Mesenchymal stem cell (in vitro differentiated cells and primary cell): ENCODE measurements around the gene HSPBP1.

Experiments
- DNase-seq: peaks from one replicate; pipeline ENCODE4 v3.0.0-alpha.2; 2013
- H2AFZ ChIP-seq: one replicate; pipeline ENCODE4 v1.6.1; 2013; ENCODE audit warnings: low read depth, mild to moderate bottlenecking, control low read depth, inconsistent platforms, low read length, moderate library complexity
- H2AK5ac ChIP-seq: 2 replicates; pipeline ENCODE4 v1.6.1; 2013; ENCODE audit warnings: low read length, moderate library complexity, mild to moderate bottlenecking, inconsistent platforms; ENCODE audit not compliant: severe bottlenecking
- H2BK120ac ChIP-seq: one replicate; pipeline ENCODE4 v1.6.1; 2013; ENCODE audit warnings: low read depth, mild to moderate bottlenecking, inconsistent platforms, low read length, moderate library complexity
- H2BK12ac ChIP-seq, 2 experiments: one replicate each; pipeline ENCODE4 v1.6.1; 2013; ENCODE audit warnings: inconsistent platforms in 2 of 2, low read length in 2 of 2, mild to moderate bottlenecking in 2 of 2, moderate library complexity in 2 of 2, control low read depth in 1 of 2
- H2BK15ac ChIP-seq: one replicate; pipeline ENCODE4 v1.6.1; 2013; ENCODE audit warnings: mild to moderate bottlenecking, low read depth, inconsistent platforms; ENCODE audit not compliant: poor library complexity, severe bottlenecking
- H2BK5ac ChIP-seq: 2 replicates; pipeline ENCODE4 v1.6.1; 2013; ENCODE audit warnings: low read depth, mild to moderate bottlenecking, low read length, control low read depth, inconsistent platforms; ENCODE audit not compliant: poor library complexity, severe bottlenecking
- H3K14ac ChIP-seq, 2 experiments: one replicate each; pipeline ENCODE4 v1.6.1; 2013; ENCODE audit warnings: inconsistent platforms in 2 of 2, low read length in 2 of 2, control low read depth in 1 of 2, mild to moderate bottlenecking in 1 of 2, moderate library complexity in 1 of 2
- H3K18ac ChIP-seq, 2 experiments: one replicate each; pipeline ENCODE4 v1.6.1; 2013; ENCODE audit warnings: inconsistent platforms in 2 of 2, low read length in 2 of 2, control low read depth in 1 of 2, low read depth in 1 of 2, mild to moderate bottlenecking in 1 of 2
- H3K23ac ChIP-seq, 2 experiments: one replicate each; pipeline ENCODE4 v1.6.1; 2013; ENCODE audit warnings: inconsistent platforms in 2 of 2, low read length in 2 of 2, mild to moderate bottlenecking in 2 of 2, moderate library complexity in 2 of 2, control low read depth in 1 of 2
- H3K27ac ChIP-seq: 2 replicates; pipeline ENCODE4 v1.5.1; 2013; ENCODE audit warnings: mild to moderate bottlenecking, moderate library complexity, low read length, control low read depth, inconsistent platforms; ENCODE audit not compliant: poor library complexity, severe bottlenecking
- H3K27me3 ChIP-seq, 2 experiments: 2 replicates each; pipeline versions ENCODE4 v1.6.1 to v1.7.0; 2013; ENCODE audit warnings: low read length in 2 of 2, mild to moderate bottlenecking in 2 of 2, moderate library complexity in 2 of 2, control low read depth in 1 of 2, inconsistent platforms in 1 of 2; ENCODE audit not compliant: control insufficient read depth in 1 of 2, insufficient read depth in 1 of 2
- H3K36me3 ChIP-seq, 2 experiments: 2 replicates each; pipeline versions ENCODE4 v1.6.1 to v1.7.0; 2013; ENCODE audit warnings: low read length in 2 of 2, control low read depth in 1 of 2, inconsistent platforms in 1 of 2, low read depth in 1 of 2, mild to moderate bottlenecking in 1 of 2; ENCODE audit not compliant: insufficient read depth in 2 of 2, control insufficient read depth in 1 of 2
- H3K4ac ChIP-seq, 2 experiments: one replicate each; pipeline ENCODE4 v1.6.1; 2013; ENCODE audit warnings: inconsistent platforms in 2 of 2, low read length in 2 of 2, mild to moderate bottlenecking in 2 of 2, moderate library complexity in 2 of 2, control low read depth in 1 of 2, low read depth in 1 of 2
- H3K4me1 ChIP-seq: 2 replicates; pipeline ENCODE4 v1.6.1; 2013; ENCODE audit warnings: low read depth, low read length, control low read depth; ENCODE audit not compliant: control insufficient read depth, insufficient read depth
- H3K4me2 ChIP-seq: 2 replicates; pipeline ENCODE4 v1.6.1; 2013; ENCODE audit warnings: low read length, mild to moderate bottlenecking, inconsistent platforms; ENCODE audit not compliant: poor library complexity, severe bottlenecking
- H3K4me3 ChIP-seq, 2 experiments: 2 replicates each; pipeline versions ENCODE4 v1.5.1 to v1.7.0; 2013; ENCODE audit warnings: low read length in 2 of 2, mild to moderate bottlenecking in 2 of 2, control low read depth in 1 of 2, low read depth in 1 of 2; ENCODE audit not compliant: insufficient read depth in 1 of 2
- H3K79me1 ChIP-seq: replicated peaks from 2 replicates; pipeline ENCODE4 v1.6.1; 2013; ENCODE audit warnings: mild to moderate bottlenecking, control low read depth, low read length, inconsistent platforms; ENCODE audit not compliant: poor library complexity, severe bottlenecking
- H3K9ac ChIP-seq: 2 replicates; pipeline ENCODE4 v1.7.0; 2013; ENCODE audit warnings: mild to moderate bottlenecking, low read length, moderate library complexity
- H3K9me3 ChIP-seq: 2 replicates; pipeline ENCODE4 v1.7.0; 2013; ENCODE audit warnings: mild to moderate bottlenecking, low read length; ENCODE audit not compliant: control insufficient read depth
- H4K8ac ChIP-seq: one replicate; pipeline ENCODE4 v1.6.1; 2013; ENCODE audit warnings: inconsistent platforms, mild to moderate bottlenecking, low read length, moderate library complexity
- H4K91ac ChIP-seq: one replicate; pipeline ENCODE4 v1.6.1; 2013; ENCODE audit warnings: mild to moderate bottlenecking, low read length, inconsistent platforms
- WGBS: methylation state at CpG from one replicate; pipeline ENCODE4 v1.1.7; 2013; ENCODE audit warnings: mixed read lengths; 5-methylcytosine and 5-hydroxymethylcytosine counted together

The HSPBP1 gene

DNA sequence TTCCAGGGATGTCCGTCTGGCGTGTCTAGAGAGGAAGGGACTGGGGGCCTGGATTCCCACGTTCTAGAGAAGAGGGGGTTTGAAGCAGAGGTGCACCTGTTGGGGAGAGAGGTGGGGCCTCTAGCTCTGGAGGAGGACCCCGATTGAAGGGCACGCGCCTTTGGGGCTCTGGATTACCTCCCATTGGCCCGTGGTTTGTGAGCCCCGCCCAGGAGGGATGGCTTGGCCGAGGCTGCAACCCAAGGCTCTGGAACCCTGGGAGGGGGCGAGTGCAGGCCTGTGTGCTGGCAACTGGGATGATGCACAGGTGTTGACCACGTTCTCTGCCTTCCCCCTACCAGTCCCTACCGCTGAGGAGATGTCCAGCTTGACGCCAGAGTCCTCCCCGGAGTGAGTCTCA, 25.1 kb upstream of the HSPBP1 start:
- Histone ChIP-seq H2AK5ac (no peak overlapping the region), H3K4me3 (no peak overlapping the region), H3K9ac (no peak overlapping the region), H3K4ac (no peak overlapping the region), H2BK5ac (no peak overlapping the region), H3K18ac (no peak overlapping the region), H3K23ac (no peak overlapping the region), H3K4me1 (peaks cover 11% of the 10 kb centered on the region), H4K8ac (no peak overlapping the region), H3K4me2 (no peak overlapping the region), H2BK120ac (no peak overlapping the region), H2BK12ac (no peak overlapping the region), H4K91ac (no peak overlapping the region), H2BK15ac (no peak overlapping the region), H3K36me3 (peaks cover 46 to 63% of the 10 kb centered on the region in 2 experiments), H2AFZ (no peak overlapping the region), H3K27me3 (no peaks in the 10 kb centered on the region), H3K9me3 (no peaks in the 10 kb centered on the region), H3K79me1 (no peaks in the 10 kb centered on the region), H3K27ac (no peak overlapping the region), H3K14ac (no peak overlapping the region)
- 89% methylated on average over 13 of the region's 14 CpGs for WGBS
- DNase-seq: no peak

DNA sequence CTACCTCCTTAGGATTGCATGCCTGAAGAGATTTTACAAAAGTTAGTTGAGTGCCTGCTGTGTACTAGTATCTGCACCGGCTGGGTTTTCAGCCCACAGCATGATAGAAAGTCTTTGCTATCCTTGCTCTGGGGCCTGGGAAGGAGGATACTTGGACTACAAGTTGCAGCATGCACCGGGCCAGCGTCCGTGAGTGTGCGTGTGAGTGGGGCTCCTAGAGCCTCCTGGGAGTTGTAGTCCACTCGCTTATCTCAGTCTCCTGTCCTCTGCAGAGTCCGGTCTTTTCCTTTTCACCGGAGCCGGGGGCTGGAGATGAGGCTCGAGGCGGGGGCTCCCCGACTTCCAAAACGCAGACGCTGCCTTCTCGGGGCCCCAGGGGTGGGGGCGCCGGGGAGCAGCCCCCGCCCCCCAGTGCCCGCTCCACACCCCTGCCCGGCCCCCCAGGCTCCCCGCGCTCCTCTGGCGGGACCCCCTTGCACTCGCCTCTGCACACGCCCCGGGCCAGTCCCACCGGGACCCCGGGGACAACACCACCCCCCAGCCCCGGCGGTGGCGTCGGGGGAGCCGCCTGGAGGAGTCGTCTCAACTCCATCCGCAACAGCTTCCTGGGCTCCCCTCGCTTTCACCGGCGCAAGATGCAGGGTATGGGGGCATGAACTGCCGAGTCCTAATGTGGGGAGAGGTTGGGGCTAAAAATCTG, 24.5 kb upstream of the HSPBP1 start:
- Histone ChIP-seq H3K4me1 (peaks cover 11% of the 10 kb centered on the region), H3K4me2 (no peak overlapping the region), H3K23ac (no peak overlapping the region), H3K27ac (no peak overlapping the region), H3K14ac (no peak overlapping the region), H3K4ac (no peak overlapping the region), H4K91ac (no peak overlapping the region), H2BK120ac (no peak overlapping the region), H2AFZ (no peak overlapping the region), H4K8ac (no peak overlapping the region), H3K27me3 (no peaks in the 10 kb centered on the region), H3K36me3 (peaks cover 42 to 63% of the 10 kb centered on the region in 2 experiments), H3K79me1 (no peaks in the 10 kb centered on the region), H2BK12ac (no peak overlapping the region), H3K18ac (no peak overlapping the region), H2AK5ac (no peak overlapping the region), H2BK5ac (no peak overlapping the region), H2BK15ac (no peak overlapping the region), H3K4me3 (no peak overlapping the region), H3K9ac (no peak overlapping the region), H3K9me3 (no peaks in the 10 kb centered on the region)
- DNase-seq: no peak
- 95% methylated on average over 39 of the region's 39 CpGs for WGBS

DNA sequence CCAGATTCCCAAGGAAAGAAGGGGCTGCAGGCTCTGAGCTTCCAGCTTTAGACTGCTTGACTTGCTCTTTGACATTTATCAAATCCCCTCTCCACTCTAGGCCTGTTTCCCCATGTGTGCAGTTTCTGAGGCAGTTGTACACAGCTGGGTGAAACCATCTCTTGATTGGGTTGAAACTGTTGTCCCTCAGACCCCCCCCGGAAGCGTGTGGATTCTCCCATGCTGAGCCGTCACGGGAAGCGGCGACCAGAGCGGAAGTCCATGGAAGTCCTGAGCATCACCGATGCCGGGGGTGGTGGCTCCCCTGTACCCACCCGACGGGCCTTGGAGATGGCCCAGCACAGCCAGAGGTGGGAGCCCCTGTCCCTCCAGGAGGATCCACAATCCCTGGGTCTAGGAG, 23.6 kb upstream of the HSPBP1 start:
- no peak overlapping the region for H3K23ac ChIP-seq
- DNase-seq: no peak
- H3K14ac ChIP-seq: no peak overlapping the region
- WGBS: 95% methylated on average over 11 of the region's 11 CpGs
- no peak overlapping the region for H3K4ac ChIP-seq
- H4K91ac ChIP-seq: no peak overlapping the region
- H3K27me3 ChIP-seq: no peaks in the 10 kb centered on the region
- H3K4me2 ChIP-seq: no peak overlapping the region
- no peaks in the 10 kb centered on the region for H3K9me3 ChIP-seq
- no peak overlapping the region for H2AK5ac ChIP-seq
- H2BK12ac ChIP-seq: no peak overlapping the region
- peaks cover 11% of the 10 kb centered on the region for H3K4me1 ChIP-seq
- no peaks in the 10 kb centered on the region for H3K79me1 ChIP-seq
- H2BK5ac ChIP-seq: no peak overlapping the region
- no peak overlapping the region for H2BK120ac ChIP-seq
- no peak overlapping the region for H3K4me3 ChIP-seq
- no peak overlapping the region for H2AFZ ChIP-seq
- no peak overlapping the region for H2BK15ac ChIP-seq
- H4K8ac ChIP-seq: no peak overlapping the region
- peaks cover 36 to 58% of the 10 kb centered on the region in 2 experiments for H3K36me3 ChIP-seq
- no peak overlapping the region for H3K27ac ChIP-seq
- no peak overlapping the region for H3K9ac ChIP-seq
- no peak overlapping the region for H3K18ac ChIP-seq

DNA sequence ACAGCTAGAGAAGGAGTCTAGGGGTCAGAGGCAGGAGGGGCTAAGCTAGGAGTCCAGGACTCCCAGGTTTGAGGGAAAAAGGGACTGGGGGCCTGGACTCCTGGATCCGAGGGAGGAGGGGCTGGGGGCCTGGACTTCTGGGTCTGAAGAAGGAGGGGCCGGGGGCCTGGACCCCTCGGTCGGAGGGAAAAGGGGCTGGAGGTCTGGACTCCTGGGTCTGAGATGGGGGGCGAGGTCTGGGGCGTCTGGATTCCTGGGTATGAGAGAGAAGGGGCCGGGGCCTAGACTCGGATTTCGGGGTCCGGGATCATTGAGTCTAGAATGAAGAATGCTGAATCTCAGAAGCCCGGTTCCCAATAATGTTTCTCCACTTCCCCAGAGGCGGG, 22.4 kb upstream of the HSPBP1 start:
- Histone ChIP-seq H3K27ac (no peak overlapping the region), H2AK5ac (no peak overlapping the region), H3K18ac (no peak overlapping the region), H3K4ac (no peak overlapping the region), H3K14ac (no peak overlapping the region), H3K4me1 (peaks cover 11% of the 10 kb centered on the region), H3K36me3 (peaks cover 36 to 61% of the 10 kb centered on the region in 2 experiments), H3K9me3 (no peaks in the 10 kb centered on the region), H3K4me3 (peak overlapping the region in 1 of 2 experiments; percentile 73), H3K4me2 (peak overlapping the region; percentile 67), H4K91ac (no peak overlapping the region), H4K8ac (peak overlapping the region; percentile 35), H3K23ac (no peak overlapping the region), H2BK5ac (no peak overlapping the region), H3K79me1 (no peaks in the 10 kb centered on the region), H2BK12ac (no peak overlapping the region), H3K27me3 (no peaks in the 10 kb centered on the region), H2AFZ (no peak overlapping the region), H3K9ac (peak overlapping the region; percentile 82), H2BK120ac (no peak overlapping the region), H2BK15ac (no peak overlapping the region)
- 90% methylated on average over 12 of the region's 12 CpGs for WGBS
- DNase-seq: no peak
